Activated naive CD4-positive, alpha-beta T cell treated with anti-CD3 and anti-CD28 coated beads for 36 hours (primary cell): ENCODE measurements around the gene SP140L. TPM values are rescaled to one million over a fixed set of nuclear protein-coding genes. Genes with fewer than 3 reads are reported as not detected.
"Not testable (repeated sequence)": the region's sequence is repeated elsewhere in the genome, so short reads cannot be mapped to it uniquely, and the experiment has no call there.

Experiments
- CTCF ChIA-PET: fragments of 350-600 bp; sonication (Branson Sonifier 250); formaldehyde crosslinking; loops from one replicate; lab custom pipeline; 2021; ENCODE audit warnings: antibody characterized with exemption; lab: Charles Lee
- DNase-seq: peaks from one replicate; pipeline ENCODE4 v3.0.0-alpha.2; 2020
- H3K27ac Mint-ChIP-seq: one replicate; pipeline ENCODE4 v1.8.0; 2021; ENCODE audit warnings: mild to moderate bottlenecking, mixed read lengths
- H3K27me3 Mint-ChIP-seq: one replicate; pipeline ENCODE4 v1.8.0; 2021; ENCODE audit warnings: low read depth, mixed read lengths
- H3K36me3 Mint-ChIP-seq: one replicate; pipeline ENCODE4 v1.8.0; 2021; ENCODE audit warnings: low read depth, mixed read lengths
- H3K4me1 Mint-ChIP-seq: one replicate; pipeline ENCODE4 v1.8.0; 2021; ENCODE audit warnings: low read depth, mixed read lengths
- H3K4me3 Mint-ChIP-seq: one replicate; pipeline ENCODE4 v1.8.0; 2021; ENCODE audit warnings: mild to moderate bottlenecking, moderate library complexity, mixed read lengths
- H3K9me3 Mint-ChIP-seq: one replicate; pipeline ENCODE4 v1.8.0; 2021; ENCODE audit warnings: mixed read lengths
- intact Hi-C: fragments of 100-400 bp; cut with micrococcal nuclease; formaldehyde crosslinking; loops from one replicate; pipeline ENCODE4 v1.15.1; 2023
- total RNA-seq, 2 experiments: library from RNA; stranded (reverse); gene quantifications; one replicate each; pipeline ENCODE4 v1.2.3, GENCODE V29; 2021

SP140L gene
- total RNA-seq, 2 experiments from 2014 or later, result 41.8 to 44.7 TPM

DNA sequence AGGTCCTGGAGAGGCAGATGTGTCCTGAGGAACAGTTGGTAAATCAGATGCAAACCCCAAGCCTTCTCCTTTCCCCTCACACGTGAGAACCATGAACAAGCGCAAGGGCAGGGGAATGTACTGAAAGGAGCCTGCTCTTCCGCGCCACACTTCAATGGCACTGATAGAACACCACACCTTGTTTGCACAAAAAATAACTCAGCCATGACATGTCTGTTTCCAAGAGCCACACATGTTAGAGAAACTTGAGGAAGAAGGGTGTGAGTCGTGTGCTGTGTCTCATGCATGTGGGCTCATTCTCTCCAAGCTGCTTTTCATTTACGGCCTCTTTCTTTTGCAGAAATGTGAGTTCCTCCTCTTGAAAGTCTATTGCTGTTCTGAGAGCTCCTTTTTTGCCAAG is 74.0 kb downstream of the SP140L start:
- H3K27ac Mint-ChIP-seq, H3K27me3 Mint-ChIP-seq, intact Hi-C loops, CTCF ChIA-PET, H3K4me1 Mint-ChIP-seq, H3K4me3 Mint-ChIP-seq, DNase-seq, H3K9me3 Mint-ChIP-seq: not testable (repeated sequence)
- H3K36me3 Mint-ChIP-seq, result peaks cover 47% of the 10 kb centered on the region

GRCh38 chr2:230403746-230404145 is 76.8 kb downstream of the SP140L start:
- DNase-seq, result no peak
- peaks cover 1% of the 10 kb centered on the region for H3K9me3 Mint-ChIP-seq
- peaks cover 11% of the 10 kb centered on the region for H3K4me1 Mint-ChIP-seq
- H3K4me3 Mint-ChIP-seq, result no peak overlapping the region
- intact Hi-C loops, result no loop called here
- no peaks in the 10 kb centered on the region for H3K27me3 Mint-ChIP-seq
- H3K36me3 Mint-ChIP-seq, result peaks cover 48% of the 10 kb centered on the region
- H3K27ac Mint-ChIP-seq, result no peak overlapping the region
- CTCF ChIA-PET, result no interaction called here

DNA sequence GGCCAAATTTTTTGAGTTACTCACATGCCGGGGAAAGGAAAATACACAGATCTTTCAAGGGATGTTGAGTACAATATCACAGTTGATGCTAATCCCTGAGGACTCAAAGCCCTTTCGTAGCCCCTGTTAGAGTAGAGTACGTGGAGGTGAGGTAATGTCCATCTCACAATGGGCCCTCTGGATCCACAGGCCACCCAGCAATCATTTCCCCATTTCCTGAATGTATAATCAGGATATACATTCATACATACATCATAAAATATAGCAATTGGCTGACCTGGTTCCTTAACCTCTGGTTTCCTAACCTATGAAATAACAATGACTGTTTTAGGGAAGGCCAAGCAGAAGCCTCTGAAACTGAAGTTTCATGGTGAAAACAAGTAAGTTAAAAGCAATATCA is 78.8 kb downstream of the SP140L start:
- no peak for DNase-seq
- CTCF ChIA-PET, result no interaction called here
- Mint-ChIP-seq H3K36me3 (peaks cover 40% of the 10 kb centered on the region), H3K27ac (no peak overlapping the region), H3K4me1 (peaks cover 29% of the 10 kb centered on the region), H3K4me3 (no peak overlapping the region), H3K9me3 (peaks cover 1% of the 10 kb centered on the region), H3K27me3 (no peaks in the 10 kb centered on the region)
- intact Hi-C loops, result no loop called here

DNA sequence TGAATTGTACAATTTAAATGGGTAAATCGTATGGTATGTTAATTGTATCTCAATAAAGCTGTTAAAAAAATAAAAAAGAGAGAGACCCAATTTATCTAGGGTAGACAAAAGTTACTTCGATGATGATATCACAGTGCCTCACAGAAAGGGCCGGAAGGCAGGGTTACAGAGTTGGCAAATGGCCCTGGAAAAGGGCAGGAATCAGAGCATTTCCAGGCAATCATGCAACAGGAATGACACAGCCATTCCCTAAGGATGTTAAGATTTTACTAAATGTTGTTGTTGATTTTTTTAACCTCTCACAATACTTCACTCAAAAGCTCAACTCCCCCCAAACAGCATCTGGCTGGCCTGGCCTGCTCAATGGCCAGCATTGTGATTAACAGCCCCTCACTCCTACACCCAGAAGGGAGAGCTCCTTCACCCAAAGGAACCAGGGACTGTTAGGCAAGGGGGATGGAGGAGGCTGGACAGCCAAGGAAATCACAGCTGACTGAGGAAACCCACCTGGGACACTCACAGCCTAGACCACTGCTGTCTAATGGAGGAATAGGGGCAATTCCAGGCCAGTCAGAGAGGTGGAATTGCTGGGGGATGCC is 81.3 kb downstream of the SP140L start:
- Mint-ChIP-seq H3K4me3 (no peak overlapping the region), H3K27me3 (no peaks in the 10 kb centered on the region), H3K27ac (no peak overlapping the region), H3K9me3 (peaks cover 1% of the 10 kb centered on the region), H3K36me3 (peaks cover 31% of the 10 kb centered on the region), H3K4me1 (peaks cover 46% of the 10 kb centered on the region)
- DNase-seq, result no peak
- intact Hi-C loops, result no loop called here
- CTCF ChIA-PET, result interaction anchor here (0.7 to 1.5 kb wide), 4 partner anchors 18 to 342 kb away, joined by 3 to 4 read pairs (median 3); no protein-coding TSS in a partner anchor

GRCh38 chr2:230409316-230409715 is 82.3 kb downstream of the SP140L start:
- H3K27ac Mint-ChIP-seq, DNase-seq, H3K4me3 Mint-ChIP-seq, H3K27me3 Mint-ChIP-seq, H3K9me3 Mint-ChIP-seq, intact Hi-C loops: not testable (repeated sequence)
- Mint-ChIP-seq H3K4me1 (peaks cover 56% of the 10 kb centered on the region), H3K36me3 (peaks cover 25% of the 10 kb centered on the region)
- CTCF ChIA-PET, result interaction anchor here (1.5 kb wide), 1 partner anchor 207 kb away, joined by 3 read pairs; no protein-coding TSS in a partner anchor

DNA sequence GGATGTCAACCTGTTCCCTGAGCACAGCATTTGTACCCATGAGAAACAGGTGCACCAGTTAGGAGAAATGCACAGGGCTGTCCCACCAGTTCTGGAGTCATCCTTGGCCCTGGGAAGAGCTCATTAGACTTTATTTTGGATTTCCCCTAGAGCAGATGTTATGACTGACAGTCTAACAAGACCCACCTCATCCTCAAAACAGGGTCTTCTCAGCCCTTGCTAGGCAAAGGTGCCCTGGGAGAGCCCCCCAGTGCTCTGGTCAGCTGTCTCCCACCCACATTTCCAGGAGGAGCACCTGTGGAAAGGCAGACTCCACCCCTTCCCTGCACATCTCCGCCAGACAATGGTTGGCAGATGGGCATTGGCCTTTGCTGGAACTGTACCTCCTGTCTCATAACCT is 83.3 kb downstream of the SP140L start:
- intact Hi-C loops, result loop anchor here (5.0 to 10.0 kb wide), 3 partner anchors 302 to 1055 kb away; partner anchors contain the start of genes CAB39 and NCL
- no peak overlapping the region for H3K4me3 Mint-ChIP-seq
- peaks cover 19% of the 10 kb centered on the region for H3K36me3 Mint-ChIP-seq
- no peaks in the 10 kb centered on the region for H3K27me3 Mint-ChIP-seq
- H3K9me3 Mint-ChIP-seq, result peaks cover 1% of the 10 kb centered on the region
- peaks cover 65% of the 10 kb centered on the region for H3K4me1 Mint-ChIP-seq
- H3K27ac Mint-ChIP-seq, result no peak overlapping the region
- DNase-seq, result no peak
- CTCF ChIA-PET, result no interaction called here

DNA sequence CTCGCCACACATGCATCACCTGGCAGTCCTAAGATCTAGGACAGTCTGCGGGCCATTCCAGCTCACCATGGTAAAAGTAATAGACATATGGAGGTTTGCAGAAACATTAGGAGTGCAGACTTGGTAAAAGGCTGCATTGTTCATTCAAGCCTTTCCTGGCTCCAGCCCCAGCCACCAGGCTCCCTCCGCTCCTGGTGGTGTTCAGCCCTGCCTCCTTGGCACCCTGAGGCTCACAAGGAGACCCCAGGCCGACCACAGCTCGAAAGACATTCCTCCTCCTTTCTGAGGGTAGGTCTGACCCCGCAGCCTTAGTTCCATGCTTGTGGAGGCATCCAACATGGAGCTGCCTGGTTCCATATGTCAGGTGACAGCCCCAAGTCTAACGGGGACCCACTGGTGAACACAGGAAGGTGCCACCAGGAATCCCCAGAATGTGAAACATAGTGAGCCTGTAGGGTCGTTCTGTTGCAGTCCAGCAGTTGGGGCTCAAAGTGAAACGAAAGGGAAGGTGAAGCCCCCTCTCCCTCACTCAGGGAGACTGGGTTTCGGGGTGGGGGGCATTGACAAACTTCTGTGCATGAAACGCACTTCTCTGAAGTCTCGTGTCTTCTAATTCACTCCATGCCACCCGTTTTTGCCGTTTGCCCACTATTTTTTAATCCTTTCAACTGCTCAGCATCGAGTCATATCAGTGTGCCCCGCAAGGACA is 84.0 kb downstream of the SP140L start:
- Mint-ChIP-seq H3K27me3 (no peaks in the 10 kb centered on the region), H3K9me3 (peaks cover 1% of the 10 kb centered on the region), H3K36me3 (peaks cover 12% of the 10 kb centered on the region), H3K4me3 (peak overlapping the region; percentile 90), H3K27ac (peak overlapping the region; percentile 85), H3K4me1 (peaks cover 72% of the 10 kb centered on the region)
- intact Hi-C loops, result loop anchor here (5.0 to 10.0 kb wide), 3 partner anchors 301 to 1054 kb away; partner anchors contain the start of genes CAB39 and NCL
- CTCF ChIA-PET, result interaction anchor here (0.6 to 1.1 kb wide), 2 partner anchors 81 to 319 kb away, joined by 3 to 4 read pairs; no protein-coding TSS in a partner anchor
- DNase-seq, result no peak

- DNase-seq, result peak; percentile 68
- H3K27ac Mint-ChIP-seq, result peak overlapping the region; percentile 85
- CTCF ChIA-PET, result interaction anchor here (0.8 to 1.1 kb wide), 2 partner anchors 82 to 387 kb away, joined by 3 to 4 read pairs; no protein-coding TSS in a partner anchor
- H3K9me3 Mint-ChIP-seq, result peaks cover 1% of the 10 kb centered on the region
- H3K36me3 Mint-ChIP-seq, result peaks cover 12% of the 10 kb centered on the region
- H3K4me1 Mint-ChIP-seq, result peaks cover 72% of the 10 kb centered on the region
- H3K4me3 Mint-ChIP-seq, result peak overlapping the region; percentile 90
- H3K27me3 Mint-ChIP-seq, result no peaks in the 10 kb centered on the region
- intact Hi-C loops, result loop anchor here (5.0 to 10.0 kb wide), 3 partner anchors 301 to 1053 kb away; partner anchors contain the start of genes CAB39 and NCL
Measured at GRCh38 chr2:230411570-230412370, 84.8 kb downstream of the SP140L start.

DNA sequence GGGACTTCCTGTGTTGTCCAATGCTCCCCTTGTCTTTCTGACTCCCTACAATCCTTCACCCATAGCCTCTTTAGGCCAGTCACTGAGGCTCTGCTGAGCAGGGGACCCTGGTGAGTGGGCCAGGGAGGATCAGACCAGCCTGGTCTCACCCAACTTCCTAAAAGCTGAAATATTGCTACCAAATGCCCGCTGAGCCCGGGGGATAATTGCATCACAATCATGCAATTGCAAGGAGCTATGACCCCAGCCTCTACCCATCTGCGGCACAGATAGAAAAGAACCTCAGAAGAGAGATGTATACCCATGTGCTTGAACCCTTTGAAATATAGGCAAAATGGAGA is 85.3 kb downstream of the SP140L start:
- Mint-ChIP-seq H3K36me3 (peaks cover 7% of the 10 kb centered on the region), H3K9me3 (no peaks in the 10 kb centered on the region), H3K27ac (peak overlapping the region; percentile 67), H3K4me3 (peak overlapping the region; percentile 90), H3K27me3 (no peaks in the 10 kb centered on the region), H3K4me1 (peaks cover 72% of the 10 kb centered on the region)
- CTCF ChIA-PET, result interaction anchor here (0.8 kb wide), 1 partner anchor 386 kb away, joined by 3 read pairs; no protein-coding TSS in a partner anchor
- DNase-seq, result no peak
- intact Hi-C loops, result loop anchor here (5.0 to 10.0 kb wide), 3 partner anchors 300 to 1052 kb away; partner anchors contain the start of genes CAB39 and NCL

DNA sequence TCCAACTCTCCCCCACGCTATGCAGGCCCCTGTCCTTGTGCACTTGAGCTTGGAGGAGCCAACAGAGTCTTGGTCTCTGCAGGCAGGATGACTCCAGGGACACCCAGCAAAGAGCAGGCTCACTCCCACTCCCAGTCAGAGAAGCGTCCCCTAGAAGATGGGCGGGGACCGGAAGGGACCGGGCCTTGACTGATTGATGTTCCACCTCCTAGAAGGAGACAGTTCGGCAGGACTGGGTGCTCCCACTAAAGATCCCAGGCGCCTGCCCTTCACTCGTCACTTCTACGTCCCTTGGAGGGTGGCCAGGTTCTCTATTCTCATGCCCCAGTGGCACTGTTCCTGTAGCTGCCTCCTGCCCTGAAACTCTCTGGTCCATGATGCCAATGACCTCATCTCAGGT is 85.9 kb downstream of the SP140L start:
- no peaks in the 10 kb centered on the region for H3K27me3 Mint-ChIP-seq
- DNase-seq, result no peak
- no peak overlapping the region for H3K27ac Mint-ChIP-seq
- H3K4me1 Mint-ChIP-seq, result peaks cover 69% of the 10 kb centered on the region
- no peaks in the 10 kb centered on the region for H3K9me3 Mint-ChIP-seq
- CTCF ChIA-PET, result interaction anchor here (0.8 kb wide), 1 partner anchor 385 kb away, joined by 3 read pairs; no protein-coding TSS in a partner anchor
- peaks cover 9% of the 10 kb centered on the region for H3K36me3 Mint-ChIP-seq
- H3K4me3 Mint-ChIP-seq, result peak overlapping the region; percentile 90
- intact Hi-C loops, result loop anchor here (5.0 to 10.0 kb wide), 3 partner anchors 299 to 1052 kb away; partner anchors contain the start of genes CAB39 and NCL

DNA sequence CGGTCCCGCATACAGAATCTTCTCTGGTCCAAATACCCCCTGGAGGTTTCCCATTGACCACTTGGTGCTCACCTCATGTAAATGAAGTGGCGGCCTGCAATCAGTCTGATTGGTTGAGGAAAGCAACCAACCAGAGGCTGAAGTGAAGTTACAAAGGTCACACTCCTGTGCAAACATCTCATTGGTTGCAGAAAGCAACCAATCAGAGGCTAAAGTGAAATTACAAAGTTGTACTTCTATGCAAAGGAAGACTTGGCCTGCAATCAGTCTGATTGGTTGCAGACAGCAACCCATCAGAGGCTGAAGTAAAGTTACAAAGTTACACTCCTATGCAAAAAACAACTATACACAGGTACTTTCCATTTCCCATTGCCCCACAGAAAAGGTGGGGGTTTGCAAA is 86.5 kb downstream of the SP140L start:
- H3K4me1 Mint-ChIP-seq, result peaks cover 66% of the 10 kb centered on the region
- peak overlapping the region; percentile 16 for H3K4me3 Mint-ChIP-seq
- peak overlapping the region; percentile 60 for H3K27ac Mint-ChIP-seq
- CTCF ChIA-PET, result no interaction called here
- no peaks in the 10 kb centered on the region for H3K9me3 Mint-ChIP-seq
- peaks cover 13% of the 10 kb centered on the region for H3K36me3 Mint-ChIP-seq
- H3K27me3 Mint-ChIP-seq, result no peaks in the 10 kb centered on the region
- DNase-seq, result no peak
- intact Hi-C loops, result loop anchor here (5.0 to 10.0 kb wide), 3 partner anchors 299 to 1051 kb away; partner anchors contain the start of genes CAB39 and NCL
